Panc1 (cell line): ENCODE measurements around the gene ATP6V1B1.

Experiments
- CTCF ChIP-seq: fragments of 450-650 bp; IDR thresholded peaks from 2 replicates; pipeline ENCODE4 v1.5.1; 2017; ENCODE audit warnings: mild to moderate bottlenecking
- POLR2AphosphoS5 ChIP-seq: IDR thresholded peaks from 2 replicates; pipeline ENCODE4 v1.6.1; 2012; ENCODE audit warnings: mild to moderate bottlenecking, low read depth, low read length, moderate library complexity
- REST ChIP-seq, 2 experiments: IDR thresholded peaks; 2 replicates each; pipeline ENCODE4 v1.6.1; 2011 to 2012; ENCODE audit warnings: low read depth in 2 of 2, control low read depth in 1 of 2, low read length in 1 of 2, mild to moderate bottlenecking in 1 of 2, moderate library complexity in 1 of 2; ENCODE audit not compliant: insufficient read depth in 1 of 2
- SIN3A ChIP-seq: IDR thresholded peaks from 2 replicates; pipeline ENCODE4 v1.6.1; 2012; ENCODE audit warnings: low read depth, mild to moderate bottlenecking, low read length, moderate library complexity, borderline replicate concordance; ENCODE audit not compliant: insufficient read depth
- TCF7L2 ChIP-seq: IDR thresholded peaks from 2 replicates; pipeline ENCODE4 v1.6.1; 2011; ENCODE audit warnings: mild to moderate bottlenecking, low read depth, low read length, inconsistent platforms

- TF ChIP-seq CTCF: no peak
- TF ChIP-seq POLR2AphosphoS5: no peak
- TF ChIP-seq REST (IDR thresholded peaks at IDR 0.05; ENCODE audit: insufficient read depth in 1 of 2, low read depth in 2 of 2, low read length in 1 of 2): no peak
- TF ChIP-seq SIN3A: no peak
- TF ChIP-seq TCF7L2: no peak
Measured at GRCh38 chr2:70931376-70932000, 4.2 kb upstream of the ATP6V1B1 start.
